ENCODE results near the gene SMCO2.

DNA sequence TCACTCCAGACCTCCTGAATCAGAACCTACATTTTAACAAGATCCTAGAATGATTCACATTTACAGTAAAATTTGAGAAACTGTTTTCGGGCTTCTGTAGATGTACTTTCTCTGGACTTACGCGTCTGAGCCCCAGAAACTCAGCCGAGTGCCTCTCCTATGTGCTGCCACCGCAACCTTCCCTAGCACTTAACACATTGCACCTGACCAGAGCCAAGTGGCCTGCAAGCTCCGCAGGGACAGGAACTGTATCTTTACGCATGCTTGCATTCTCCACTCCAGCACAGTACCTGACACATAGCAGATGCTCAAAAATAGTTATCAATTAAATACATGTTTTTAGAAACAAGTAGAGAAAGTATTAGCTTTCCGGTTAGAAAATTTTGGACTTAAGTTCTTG is 1.2 kb downstream of the SMCO2 start:
- TF ChIP-seq, protein P1, sequence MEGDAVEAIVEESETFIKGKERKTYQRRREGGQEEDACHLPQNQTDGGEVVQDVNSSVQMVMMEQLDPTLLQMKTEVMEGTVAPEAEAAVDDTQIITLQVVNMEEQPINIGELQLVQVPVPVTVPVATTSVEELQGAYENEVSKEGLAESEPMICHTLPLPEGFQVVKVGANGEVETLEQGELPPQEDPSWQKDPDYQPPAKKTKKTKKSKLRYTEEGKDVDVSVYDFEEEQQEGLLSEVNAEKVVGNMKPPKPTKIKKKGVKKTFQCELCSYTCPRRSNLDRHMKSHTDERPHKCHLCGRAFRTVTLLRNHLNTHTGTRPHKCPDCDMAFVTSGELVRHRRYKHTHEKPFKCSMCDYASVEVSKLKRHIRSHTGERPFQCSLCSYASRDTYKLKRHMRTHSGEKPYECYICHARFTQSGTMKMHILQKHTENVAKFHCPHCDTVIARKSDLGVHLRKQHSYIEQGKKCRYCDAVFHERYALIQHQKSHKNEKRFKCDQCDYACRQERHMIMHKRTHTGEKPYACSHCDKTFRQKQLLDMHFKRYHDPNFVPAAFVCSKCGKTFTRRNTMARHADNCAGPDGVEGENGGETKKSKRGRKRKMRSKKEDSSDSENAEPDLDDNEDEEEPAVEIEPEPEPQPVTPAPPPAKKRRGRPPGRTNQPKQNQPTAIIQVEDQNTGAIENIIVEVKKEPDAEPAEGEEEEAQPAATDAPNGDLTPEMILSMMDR (IDR thresholded peaks at IDR 0.05; ENCODE audit: low read length), result no peak
- no peak for TF ChIP-seq EZH2 (optimal IDR thresholded peaks at IDR 0.05; ENCODE audit: low read depth, low read length)
- no peak for TF ChIP-seq EZH2phosphoT487 (IDR thresholded peaks at IDR 0.05; ENCODE audit: low read length)

Measured in MM.1S (cell line).